ENCODE results near the gene ZFP36. TPM values are rescaled to one million over a fixed set of nuclear protein-coding genes. Genes with fewer than 3 reads are reported as not detected.

ZFP36 gene
- total RNA-seq, 1 donor from 2014 or later, result 21.6 TPM

DNA sequence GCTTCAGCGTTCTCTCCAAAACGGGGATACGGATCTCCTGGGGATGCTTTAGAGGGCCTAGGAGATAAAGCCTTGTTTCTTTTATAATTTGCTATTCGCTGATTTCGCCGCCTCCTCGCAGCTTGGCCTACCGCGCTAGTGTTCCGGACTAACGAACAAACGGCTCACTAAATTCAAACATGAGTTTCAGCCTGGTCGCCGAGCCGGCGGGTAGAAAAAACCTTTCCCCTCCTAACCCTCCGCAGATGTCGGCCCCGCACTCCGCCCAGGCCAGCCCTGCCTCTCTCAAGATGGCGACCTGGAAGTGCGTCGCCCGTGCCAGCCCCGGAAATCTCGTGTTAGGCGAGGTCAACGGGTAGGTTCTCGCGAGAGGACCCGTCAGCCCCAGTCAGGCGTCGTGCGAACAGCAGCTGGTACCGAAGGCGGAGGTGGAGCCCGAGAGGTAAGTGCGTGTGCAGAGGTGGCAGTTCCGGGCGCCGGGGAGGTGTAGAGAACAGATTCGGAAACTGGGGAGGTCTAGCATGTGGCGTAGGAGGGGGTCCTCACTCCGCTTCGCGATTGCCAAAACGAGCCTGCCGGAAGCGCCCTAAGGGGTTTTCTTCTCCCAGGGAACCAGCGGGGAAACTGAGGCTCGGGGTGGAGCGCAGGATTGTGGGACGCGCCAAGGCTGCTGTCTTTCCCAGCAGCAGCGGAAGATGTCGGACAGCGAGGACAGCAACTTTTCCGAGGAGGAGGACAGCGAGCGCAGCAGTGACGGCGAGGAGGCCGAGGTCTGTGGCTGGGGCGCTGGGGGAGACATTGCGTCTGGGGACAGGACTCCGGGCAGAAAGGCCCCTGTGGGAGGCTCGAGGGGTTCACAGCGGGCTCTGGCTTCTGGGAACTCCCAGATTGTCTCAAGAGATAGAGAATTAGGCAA is 38.8 kb downstream of the ZFP36 start, which contains the start of gene SUPT5H:
SUPT5H (plus strand) TSS at position 387 of the 916 bp plus-strand sequence; CDS start at position 696, 309 bp downstream.
- H3K4me1 ChIP-seq (ENCODE audit: insufficient read depth, low read length), result peaks cover 27% of the 10 kb centered on the region
- peak within 1 kb of the TSS; percentile 94 for H3K4me2 ChIP-seq (ENCODE audit: low read length)
- no peaks in the 10 kb centered on the region for H3K27me3 ChIP-seq (ENCODE audit: insufficient read depth, low read length)
- peaks cover 61% of the 10 kb centered on the region for H3K79me2 ChIP-seq (ENCODE audit: insufficient read depth, low read length)
- H2AFZ ChIP-seq (ENCODE audit: low read depth, low read length), result peak within 1 kb of the TSS; percentile 79
- H4K20me1 ChIP-seq (ENCODE audit: insufficient read depth, low read length), result peaks cover 44% of the 10 kb centered on the region
- peaks cover 8% of the 10 kb centered on the region for H3K36me3 Mint-ChIP-seq (ENCODE audit: low read depth, unreplicated experiment)
- H3K27ac ChIP-seq (ENCODE audit: low read depth, low read length), result peak within 1 kb of the TSS; percentile 96
- H3K36me3 ChIP-seq (ENCODE audit: insufficient read depth, low read length), result no peaks in the 10 kb centered on the region
- H3K9me3 Mint-ChIP-seq (ENCODE audit: unreplicated experiment), result no peaks in the 10 kb centered on the region
- no peaks in the 10 kb centered on the region for H3K27me3 Mint-ChIP-seq (ENCODE audit: low read depth, unreplicated experiment)
- H3K4me3 ChIP-seq (ENCODE audit: insufficient read depth, low read depth, low read length), result peak within 1 kb of the TSS; percentile 94
- H3K9ac ChIP-seq (ENCODE audit: low read length), result peak within 1 kb of the TSS; percentile 99
- peak within 1 kb of the TSS; percentile 100 for H3K27ac Mint-ChIP-seq (ENCODE audit: unreplicated experiment)
- DNase-seq (ENCODE audit: low read depth) (peak; percentile 90), FAIRE-seq (no peak)
- TF ChIP-seq EZH2 (IDR thresholded peaks at IDR 0.05; ENCODE audit: insufficient read depth, low read length), result no peak
- TF ChIP-seq, protein P1, sequence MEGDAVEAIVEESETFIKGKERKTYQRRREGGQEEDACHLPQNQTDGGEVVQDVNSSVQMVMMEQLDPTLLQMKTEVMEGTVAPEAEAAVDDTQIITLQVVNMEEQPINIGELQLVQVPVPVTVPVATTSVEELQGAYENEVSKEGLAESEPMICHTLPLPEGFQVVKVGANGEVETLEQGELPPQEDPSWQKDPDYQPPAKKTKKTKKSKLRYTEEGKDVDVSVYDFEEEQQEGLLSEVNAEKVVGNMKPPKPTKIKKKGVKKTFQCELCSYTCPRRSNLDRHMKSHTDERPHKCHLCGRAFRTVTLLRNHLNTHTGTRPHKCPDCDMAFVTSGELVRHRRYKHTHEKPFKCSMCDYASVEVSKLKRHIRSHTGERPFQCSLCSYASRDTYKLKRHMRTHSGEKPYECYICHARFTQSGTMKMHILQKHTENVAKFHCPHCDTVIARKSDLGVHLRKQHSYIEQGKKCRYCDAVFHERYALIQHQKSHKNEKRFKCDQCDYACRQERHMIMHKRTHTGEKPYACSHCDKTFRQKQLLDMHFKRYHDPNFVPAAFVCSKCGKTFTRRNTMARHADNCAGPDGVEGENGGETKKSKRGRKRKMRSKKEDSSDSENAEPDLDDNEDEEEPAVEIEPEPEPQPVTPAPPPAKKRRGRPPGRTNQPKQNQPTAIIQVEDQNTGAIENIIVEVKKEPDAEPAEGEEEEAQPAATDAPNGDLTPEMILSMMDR (IDR thresholded peaks at IDR 0.05; ENCODE audit: insufficient read depth, low read depth, low read length), result no peak
- H3K9me3 ChIP-seq (ENCODE audit: insufficient read depth, low read depth, low read length), result no peaks in the 10 kb centered on the region
- H3K4me1 Mint-ChIP-seq (ENCODE audit: low read depth, unreplicated experiment), result peaks cover 28% of the 10 kb centered on the region
- H3K4me3 Mint-ChIP-seq (ENCODE audit: unreplicated experiment), result peak within 1 kb of the TSS; percentile 100

DNA sequence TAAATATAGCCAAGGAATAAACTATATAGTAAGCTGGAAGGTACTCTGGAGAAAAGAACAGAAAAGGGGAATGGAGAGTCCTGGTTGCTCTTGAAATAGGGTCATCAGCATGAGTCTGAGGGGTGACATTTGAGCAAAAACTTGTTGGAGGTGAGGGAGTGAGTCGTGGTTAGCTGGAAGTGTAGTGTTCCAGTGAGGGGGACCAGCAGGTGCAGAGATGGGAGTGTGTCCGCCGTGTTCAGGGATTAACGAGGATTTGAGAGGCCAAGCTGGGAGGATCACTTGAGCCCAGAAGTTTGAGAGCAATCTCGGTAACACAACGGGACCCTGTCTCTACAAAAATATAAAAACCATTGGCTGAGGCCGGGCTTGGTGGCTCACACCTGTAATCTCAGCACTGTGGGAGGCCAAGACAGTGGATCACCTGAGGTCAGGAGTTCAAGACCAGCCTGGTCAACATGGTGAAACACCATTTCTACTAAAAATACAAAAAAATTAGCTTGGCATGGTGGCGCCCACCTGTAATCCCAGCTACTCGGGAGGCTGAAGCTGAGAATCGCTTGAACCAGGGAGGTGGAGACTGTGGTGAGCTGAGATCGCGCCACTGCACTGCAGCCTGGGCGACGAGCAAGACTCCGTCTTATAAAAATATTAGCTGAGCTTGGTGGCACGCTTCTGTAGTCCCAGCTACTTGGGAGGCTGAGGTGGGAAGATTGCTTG is 39.9 kb downstream of the ZFP36 start:
- Histone ChIP-seq H3K27me3 (ENCODE audit: insufficient read depth, low read length) (no peaks in the 10 kb centered on the region), H3K4me3 (ENCODE audit: insufficient read depth, low read depth, low read length) (peak overlapping the region; percentile 94), H3K9me3 (ENCODE audit: insufficient read depth, low read depth, low read length) (no peaks in the 10 kb centered on the region), H3K9ac (ENCODE audit: low read length) (peak overlapping the region; percentile 99), H3K4me2 (ENCODE audit: low read length) (peak overlapping the region; percentile 94), H4K20me1 (ENCODE audit: insufficient read depth, low read length) (peaks cover 54% of the 10 kb centered on the region), H3K36me3 (ENCODE audit: insufficient read depth, low read length) (no peaks in the 10 kb centered on the region), H2AFZ (ENCODE audit: low read depth, low read length) (no peak overlapping the region), H3K27ac (ENCODE audit: low read depth, low read length) (peak overlapping the region; percentile 96), H3K79me2 (ENCODE audit: insufficient read depth, low read length) (peaks cover 72% of the 10 kb centered on the region), H3K4me1 (ENCODE audit: insufficient read depth, low read length) (peaks cover 27% of the 10 kb centered on the region)
- peaks cover 8% of the 10 kb centered on the region for H3K36me3 Mint-ChIP-seq (ENCODE audit: low read depth, unreplicated experiment)
- no peak for FAIRE-seq
- TF ChIP-seq, protein P1 (IDR thresholded peaks at IDR 0.05; ENCODE audit: insufficient read depth, low read depth, low read length), result no peak
- no peak for TF ChIP-seq EZH2 (IDR thresholded peaks at IDR 0.05; ENCODE audit: insufficient read depth, low read length)
- peaks cover 31% of the 10 kb centered on the region for H3K4me1 Mint-ChIP-seq (ENCODE audit: low read depth, unreplicated experiment)
- no peaks in the 10 kb centered on the region for H3K9me3 Mint-ChIP-seq (ENCODE audit: unreplicated experiment)
- H3K27ac Mint-ChIP-seq (ENCODE audit: unreplicated experiment), result peak overlapping the region; percentile 100
- H3K27me3 Mint-ChIP-seq (ENCODE audit: low read depth, unreplicated experiment), result no peaks in the 10 kb centered on the region
- peak overlapping the region; percentile 100 for H3K4me3 Mint-ChIP-seq (ENCODE audit: unreplicated experiment)
- no peak for DNase-seq (ENCODE audit: low read depth)
